GM18909 (cell line): Measurements from ENCODE around the gene ZNF888.
"Not testable (repeated sequence)": the region's sequence is repeated elsewhere in the genome, so short reads cannot be mapped to it uniquely, and the experiment has no call there.

Source experiments
- ATAC-seq: cut with Tn5 transposase; IDR thresholded peaks from one replicate; pipeline ENCODE4 v1.9.1; 2021; ENCODE audit warnings: mild to moderate bottlenecking; ENCODE audit not compliant: unreplicated experiment, poor library complexity

The ZNF888 gene

GRCh38 chr19:52922841-52923777 is at the start of gene ZNF888:
TSS of gene ZNF888 (minus strand) at chr19:52923428. CDS start at chr19:52917873, 5,555 bp downstream.
- ATAC-seq: peak; percentile 96

GRCh38 chr19:52967772-52968171 is 44.5 kb upstream of the ZNF888 start:
- no peak for ATAC-seq

GRCh38 chr19:52963247-52963618 is 40.0 kb upstream of the ZNF888 start:
- ATAC-seq: peak; percentile 32

GRCh38 chr19:52962394-52963246 is 39.4 kb upstream of the ZNF888 start, which contains the start of gene ZNF816:
TSS of gene ZNF816 (minus strand) at chr19:52962881. CDS start at chr19:52956089, 6,792 bp downstream.
- peak; percentile 95 for ATAC-seq

GRCh38 chr19:52961981-52962380 is 38.8 kb upstream of the ZNF888 start:
- no peak for ATAC-seq

GRCh38 chr19:52959613-52960295 is 36.5 kb upstream of the ZNF888 start:
- ATAC-seq: no peak

GRCh38 chr19:52957591-52957990 is 34.4 kb upstream of the ZNF888 start:
- ATAC-seq: no peak

- no peak for ATAC-seq
These were observed 33.7 kb upstream of the ZNF888 start for GRCh38 chr19:52956917-52957316.

- ATAC-seq: no peak
These were observed 26.2 kb upstream of the ZNF888 start for GRCh38 chr19:52949422-52949821.

GRCh38 chr19:52948025-52948770 is 25.0 kb upstream of the ZNF888 start:
- ATAC-seq: no peak

GRCh38 chr19:52946322-52947310 is 23.4 kb upstream of the ZNF888 start:
- no peak for ATAC-seq

- ATAC-seq: no peak
These were observed 22.6 kb upstream of the ZNF888 start for GRCh38 chr19:52945652-52946321.

GRCh38 chr19:52944703-52945493 is 21.7 kb upstream of the ZNF888 start:
- not testable (repeated sequence) for ATAC-seq

GRCh38 chr19:52943884-52944643 is 20.8 kb upstream of the ZNF888 start:
- ATAC-seq: no peak

GRCh38 chr19:52943134-52943883 is 20.1 kb upstream of the ZNF888 start:
- ATAC-seq: no peak
